GM21576 (cell line): Measurements from ENCODE around the gene MFSD6.

Experiments used
- ATAC-seq: cut with Tn5 transposase; IDR thresholded peaks from one replicate; pipeline ENCODE4 v1.9.1; 2021; ENCODE audit warnings: mild to moderate bottlenecking, moderate library complexity; ENCODE audit not compliant: unreplicated experiment

MFSD6 gene

DNA sequence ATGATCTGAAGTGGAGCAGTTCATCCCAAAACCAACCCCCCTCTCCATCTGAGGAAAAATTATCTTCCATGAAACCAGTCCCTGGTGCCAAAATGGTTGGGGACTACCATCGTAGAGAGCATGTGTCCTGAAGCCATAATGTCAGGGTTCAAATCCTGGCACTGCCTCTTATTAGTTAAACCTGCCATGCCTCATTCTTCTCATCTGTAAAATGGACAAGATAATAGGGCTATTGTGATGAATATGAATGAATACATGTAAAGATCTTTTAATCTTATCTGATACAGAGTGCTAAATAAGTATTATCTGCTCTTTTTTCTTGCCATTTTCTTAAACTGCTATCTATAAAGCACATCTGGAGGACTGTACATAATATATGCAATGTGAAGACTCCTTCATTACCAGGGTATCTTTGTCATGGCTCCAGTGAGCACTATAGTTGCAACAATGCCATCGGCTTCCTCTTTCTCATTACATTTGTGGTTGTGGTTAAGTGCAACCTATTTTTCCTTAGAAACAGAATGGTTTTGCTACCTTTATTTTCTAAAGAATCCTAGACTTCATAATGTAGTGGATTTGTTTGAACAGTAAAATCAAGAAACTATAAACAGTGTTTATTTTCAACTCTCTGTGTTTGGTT, 27.0 kb downstream of the MFSD6 start:
- no peak for ATAC-seq

DNA sequence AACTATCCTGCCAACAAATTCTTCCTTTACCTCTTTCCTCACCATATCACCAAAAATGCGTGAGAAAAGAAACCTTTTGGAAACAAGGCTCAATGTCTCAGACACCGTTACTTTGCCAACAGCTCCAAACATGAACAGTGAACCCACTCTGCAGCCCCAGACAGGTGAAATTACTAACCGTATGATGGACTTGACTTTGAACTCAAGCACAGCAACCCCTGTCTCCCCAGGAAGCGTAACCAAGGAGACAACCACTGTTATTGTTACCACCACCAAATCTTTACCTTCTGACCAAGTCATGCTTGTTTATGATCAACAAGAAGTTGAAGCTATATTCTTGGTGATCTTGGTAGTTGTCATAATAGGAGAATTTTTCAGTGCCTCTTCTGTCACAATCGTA, 28.4 kb downstream of the MFSD6 start:
- no peak for ATAC-seq

DNA sequence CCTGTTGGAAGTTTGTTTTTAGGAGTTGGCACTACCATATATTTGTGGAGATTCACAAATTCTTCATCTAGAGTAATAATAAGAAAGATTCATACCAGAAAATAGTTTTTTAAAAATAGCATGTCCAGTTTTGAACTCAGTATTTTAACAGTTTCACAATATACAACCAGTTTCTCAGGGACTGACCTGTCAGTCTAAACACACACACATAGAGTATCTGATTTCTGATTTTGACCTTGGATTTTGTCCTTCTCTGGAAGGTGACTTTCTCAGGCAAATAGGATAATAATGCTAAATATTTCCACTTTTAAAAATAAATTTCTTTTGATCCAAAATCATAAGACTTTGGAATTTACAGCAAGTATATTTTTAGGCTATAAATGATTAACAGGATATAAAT, 32.0 kb downstream of the MFSD6 start:
- ATAC-seq, result no peak

DNA sequence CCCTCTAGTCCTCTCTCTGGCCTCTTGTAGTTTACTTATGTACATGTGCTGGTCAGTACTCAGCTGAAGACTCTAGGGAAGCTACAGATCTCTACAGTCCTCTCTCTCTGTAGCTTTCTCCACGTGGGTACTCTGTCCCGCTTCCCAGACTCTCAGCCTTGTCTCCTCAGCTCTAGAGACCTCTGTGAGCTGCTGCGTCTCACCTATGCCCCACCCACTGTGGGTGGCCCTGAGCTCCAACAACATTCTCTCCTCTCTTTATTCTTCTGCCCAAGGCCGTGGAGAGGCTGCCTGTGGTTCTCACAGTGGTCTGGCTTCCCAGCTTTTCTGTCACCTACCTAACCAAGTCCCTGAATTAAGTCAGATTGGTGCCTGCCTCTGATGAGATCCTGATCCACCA, 33.4 kb downstream of the MFSD6 start:
- no peak for ATAC-seq

DNA sequence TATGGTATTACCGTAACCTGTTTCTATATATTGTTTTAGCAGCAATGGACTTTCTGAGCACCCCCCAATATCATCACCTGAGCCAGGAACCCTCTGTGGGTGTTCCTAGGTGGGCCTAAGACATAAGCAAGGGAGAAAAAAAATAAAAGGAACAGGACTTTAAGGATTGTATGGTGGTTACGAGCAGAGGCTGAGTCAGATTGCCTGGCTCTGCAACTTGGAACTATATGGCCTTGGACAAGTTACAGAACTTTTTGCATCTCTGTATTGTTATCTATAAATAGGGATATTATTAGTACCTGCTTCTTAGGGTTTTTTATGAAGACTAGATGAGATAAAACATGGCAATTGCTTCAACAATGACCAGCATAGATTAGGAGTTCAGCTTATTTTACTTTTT, 34.9 kb downstream of the MFSD6 start:
- no peak for ATAC-seq

DNA sequence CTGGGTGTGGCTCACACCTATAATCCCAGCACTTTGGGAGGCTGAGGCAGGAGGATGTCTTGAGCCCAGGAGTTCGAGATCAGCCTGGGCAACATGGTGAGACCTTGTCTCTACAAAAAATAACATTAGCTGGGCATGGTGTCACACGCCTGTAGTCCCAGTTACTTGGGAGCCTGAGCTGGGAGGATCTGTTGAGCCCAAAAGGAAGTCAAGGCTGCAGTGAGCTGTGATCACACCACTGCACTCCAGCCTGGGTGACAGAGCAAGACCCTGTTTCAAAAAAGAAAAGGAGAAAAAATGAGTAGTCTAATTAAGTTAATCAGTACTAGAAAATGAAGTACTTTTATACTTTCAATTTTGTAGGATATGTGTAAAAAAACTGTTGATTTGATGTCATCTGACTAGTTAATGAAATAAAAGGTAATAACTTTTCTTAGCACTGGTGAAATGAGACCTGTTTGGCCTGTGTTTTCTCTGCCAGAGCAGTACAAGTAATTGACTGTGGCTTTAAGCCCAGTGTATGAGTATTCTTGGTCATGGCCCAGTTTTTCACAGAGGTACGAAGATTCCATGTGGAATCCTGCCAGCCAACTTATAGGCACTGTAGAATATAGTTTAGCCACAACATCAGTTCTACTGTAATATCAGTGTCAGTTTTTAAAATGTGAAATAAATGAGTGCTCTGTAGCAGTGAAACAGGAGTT, 35.8 kb downstream of the MFSD6 start:
- ATAC-seq, result no peak

DNA sequence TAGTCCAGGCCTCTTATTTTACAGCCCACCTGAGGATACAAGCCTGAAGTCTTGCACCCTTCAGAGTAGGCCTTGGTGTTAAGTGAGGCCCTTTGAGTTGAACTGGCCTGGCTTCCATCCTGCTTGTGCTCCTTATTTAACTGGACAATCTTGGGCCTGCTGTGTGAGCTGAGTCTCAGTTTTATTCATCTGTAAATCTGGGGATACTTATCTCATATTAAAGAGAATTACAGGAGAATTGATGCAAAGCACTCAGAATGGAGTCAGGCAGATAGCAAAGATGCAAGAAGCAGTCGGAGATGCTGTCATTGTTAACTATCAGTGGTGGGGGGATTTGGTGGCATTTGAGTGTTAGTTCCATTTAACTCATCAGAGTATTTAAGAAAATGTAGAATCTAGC, 36.8 kb downstream of the MFSD6 start:
- no peak for ATAC-seq

DNA sequence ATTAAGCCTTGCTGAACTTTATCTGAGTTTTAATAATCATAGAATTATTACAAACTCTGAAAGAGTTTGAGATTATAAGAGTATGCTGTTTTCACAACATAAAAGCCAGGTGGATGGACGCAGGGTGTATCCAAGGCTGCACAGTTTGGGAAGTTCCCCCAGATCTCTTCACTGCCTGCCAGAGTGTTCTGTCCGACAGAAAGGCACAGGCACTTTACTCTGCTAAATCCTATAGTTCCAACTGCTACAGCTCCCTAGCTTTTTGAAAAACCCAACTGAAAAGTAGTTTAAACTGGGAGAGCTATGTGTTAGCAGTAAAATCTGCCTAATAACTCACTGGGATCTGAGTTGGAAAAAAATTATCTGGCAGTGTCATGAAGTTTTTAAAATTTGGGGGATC, 38.0 kb downstream of the MFSD6 start:
- ATAC-seq, result no peak

DNA sequence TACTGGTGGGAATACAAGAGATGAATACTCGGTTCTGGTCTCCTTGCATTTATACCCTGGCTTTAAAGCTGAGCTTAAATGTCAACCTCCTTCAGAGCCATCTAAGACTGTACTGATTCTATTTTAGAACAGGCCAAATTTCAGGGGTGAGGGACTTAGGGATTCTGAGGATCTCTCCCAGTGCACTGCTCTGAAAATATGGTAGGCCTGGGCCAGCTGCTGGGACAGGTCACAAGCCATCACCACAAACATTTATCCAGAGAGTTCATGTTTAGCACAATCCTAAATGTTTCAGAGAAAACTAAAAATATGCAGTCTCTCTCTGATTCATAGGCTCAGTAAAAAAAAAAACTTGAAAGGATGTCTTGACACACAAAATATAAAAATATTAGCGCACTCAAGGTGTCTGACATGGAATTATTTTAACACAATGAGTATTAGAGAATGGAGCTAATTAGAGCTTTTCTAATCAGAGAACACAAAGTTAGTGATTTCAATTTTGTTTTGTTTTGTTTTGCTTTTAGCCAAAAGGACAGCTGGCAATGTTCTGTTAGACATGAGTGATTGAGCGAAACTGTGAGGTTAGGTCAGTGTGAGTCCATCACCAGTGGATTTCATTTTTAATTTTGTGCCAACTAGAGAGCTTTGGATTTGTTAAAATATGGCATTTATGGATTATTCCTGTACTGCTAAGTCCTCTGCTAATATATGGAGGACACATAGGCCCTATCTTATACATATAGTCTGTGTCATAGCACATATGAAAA, 38.8 kb downstream of the MFSD6 start:
- no peak for ATAC-seq

DNA sequence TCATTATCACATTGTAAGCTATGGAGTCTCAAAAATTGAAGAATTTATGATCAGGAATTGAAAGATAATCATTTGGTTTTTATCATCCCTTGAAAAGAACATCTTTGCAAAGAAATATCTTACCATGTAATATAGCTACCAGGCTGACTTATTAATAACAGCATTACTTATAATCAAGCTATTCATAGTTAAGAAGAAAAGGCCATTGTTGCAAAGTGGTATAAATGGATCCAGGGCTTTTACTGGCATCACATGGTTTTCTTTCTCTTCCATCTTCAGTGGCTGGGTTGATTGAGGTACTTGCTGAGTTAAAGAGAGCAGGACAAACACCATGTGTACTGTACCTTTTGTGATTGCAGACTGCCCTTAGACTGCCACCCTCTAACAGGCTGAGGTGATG, 39.6 kb downstream of the MFSD6 start:
- ATAC-seq, result no peak

DNA sequence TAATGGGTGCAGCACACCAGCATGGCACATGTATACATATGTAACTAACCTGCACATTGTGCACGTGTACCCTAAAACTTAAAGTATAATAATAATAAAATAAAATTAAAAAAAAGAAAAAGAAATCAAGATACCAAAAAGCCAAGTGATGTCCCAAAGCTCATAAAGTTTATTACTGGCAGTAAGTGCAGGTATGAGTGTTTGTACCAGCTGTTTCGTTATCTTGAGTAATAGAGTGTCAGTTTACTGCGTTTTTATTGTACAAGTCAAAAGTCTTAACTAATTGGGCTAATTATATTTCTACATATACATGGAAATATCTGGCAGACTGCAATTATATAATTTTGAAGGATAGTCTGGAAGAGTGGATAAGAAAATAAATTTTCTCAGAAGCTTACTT, 41.8 kb downstream of the MFSD6 start:
- ATAC-seq, result no peak

DNA sequence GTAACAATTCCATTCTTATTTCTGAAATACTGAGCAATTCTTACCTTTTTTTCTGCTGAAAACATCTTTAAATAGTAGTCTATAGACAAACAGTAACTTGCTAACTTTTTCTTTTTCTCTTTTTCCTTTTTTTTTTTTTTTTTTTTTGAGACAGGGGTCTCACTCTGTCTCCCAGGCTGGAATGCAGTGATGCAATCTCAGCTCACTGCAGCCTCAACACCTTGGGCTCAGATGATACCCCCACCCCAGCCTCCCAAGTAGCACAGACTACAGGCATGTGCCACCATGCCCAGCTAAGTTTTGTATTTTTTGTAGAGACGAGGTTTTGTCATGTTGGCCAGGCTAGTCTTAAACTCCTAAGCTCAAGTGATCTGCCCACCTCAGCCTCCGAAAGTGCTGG, 42.2 kb downstream of the MFSD6 start:
- ATAC-seq, result no peak

DNA sequence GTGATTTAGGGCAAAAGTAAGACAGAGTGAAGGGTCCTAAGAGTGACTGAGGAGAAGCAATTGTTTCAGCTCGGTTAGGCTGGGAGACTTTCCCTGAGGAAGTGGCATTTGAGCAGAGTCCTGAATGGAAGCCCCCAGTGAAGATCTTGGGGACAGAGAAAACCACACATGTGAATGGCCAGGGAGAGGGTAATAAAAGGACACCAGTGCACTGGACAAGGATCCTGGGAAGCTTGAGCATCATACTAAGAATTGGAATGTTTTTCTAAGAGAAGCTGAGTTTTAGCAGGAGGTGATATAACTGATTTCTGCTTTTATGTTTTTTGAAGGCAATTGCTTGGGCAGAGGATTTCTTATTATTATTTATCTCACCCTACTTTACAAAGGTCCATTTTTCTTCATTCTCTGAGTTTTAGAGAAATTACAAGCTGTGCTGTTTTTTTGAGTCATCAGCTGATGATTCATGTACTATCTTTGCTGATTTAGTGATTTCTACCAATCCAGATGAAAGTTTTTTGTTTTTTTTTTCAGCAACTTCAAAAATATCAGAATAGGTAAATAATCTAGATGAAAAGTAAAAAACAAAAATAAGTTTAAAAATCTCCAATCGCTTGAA, 43.5 kb downstream of the MFSD6 start:
- no peak for ATAC-seq

DNA sequence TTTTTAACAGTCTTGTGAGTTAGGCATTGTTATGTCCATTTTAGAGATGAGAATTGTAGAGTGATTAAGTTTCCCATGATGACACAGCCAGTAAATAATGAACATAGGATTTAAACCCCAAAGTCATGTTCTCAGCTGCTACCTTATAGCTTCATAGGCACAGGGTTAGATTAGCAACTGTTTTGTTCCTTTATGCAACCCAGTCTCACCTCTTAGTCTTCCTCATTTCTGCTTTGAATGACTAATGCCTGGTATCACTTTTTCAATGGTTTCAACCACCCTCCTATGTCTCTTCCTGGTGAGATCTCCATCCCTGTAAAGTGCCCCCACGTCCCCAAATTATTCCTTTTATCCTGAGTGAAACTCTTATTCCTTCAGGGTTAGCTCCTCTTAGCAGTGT, 44.3 kb downstream of the MFSD6 start:
- ATAC-seq, result no peak

DNA sequence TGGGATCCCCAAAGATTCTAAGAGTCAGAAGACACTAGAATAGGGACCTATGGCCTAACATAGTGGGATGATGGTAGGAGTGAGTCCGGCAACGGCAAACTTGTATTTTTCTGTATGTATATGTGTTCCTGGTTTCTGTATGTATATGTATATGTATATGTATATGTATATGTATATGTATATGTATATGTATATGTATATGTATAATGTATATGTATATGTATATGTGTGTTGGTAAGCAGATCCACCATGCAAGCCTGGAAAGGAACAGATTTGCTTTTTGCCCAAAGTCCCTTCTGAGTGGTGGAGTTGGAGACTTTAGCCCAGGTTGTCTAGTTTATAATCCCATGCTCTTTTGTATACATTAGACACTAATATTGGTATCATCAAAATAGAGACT, 46.6 kb downstream of the MFSD6 start:
- no peak for ATAC-seq

DNA sequence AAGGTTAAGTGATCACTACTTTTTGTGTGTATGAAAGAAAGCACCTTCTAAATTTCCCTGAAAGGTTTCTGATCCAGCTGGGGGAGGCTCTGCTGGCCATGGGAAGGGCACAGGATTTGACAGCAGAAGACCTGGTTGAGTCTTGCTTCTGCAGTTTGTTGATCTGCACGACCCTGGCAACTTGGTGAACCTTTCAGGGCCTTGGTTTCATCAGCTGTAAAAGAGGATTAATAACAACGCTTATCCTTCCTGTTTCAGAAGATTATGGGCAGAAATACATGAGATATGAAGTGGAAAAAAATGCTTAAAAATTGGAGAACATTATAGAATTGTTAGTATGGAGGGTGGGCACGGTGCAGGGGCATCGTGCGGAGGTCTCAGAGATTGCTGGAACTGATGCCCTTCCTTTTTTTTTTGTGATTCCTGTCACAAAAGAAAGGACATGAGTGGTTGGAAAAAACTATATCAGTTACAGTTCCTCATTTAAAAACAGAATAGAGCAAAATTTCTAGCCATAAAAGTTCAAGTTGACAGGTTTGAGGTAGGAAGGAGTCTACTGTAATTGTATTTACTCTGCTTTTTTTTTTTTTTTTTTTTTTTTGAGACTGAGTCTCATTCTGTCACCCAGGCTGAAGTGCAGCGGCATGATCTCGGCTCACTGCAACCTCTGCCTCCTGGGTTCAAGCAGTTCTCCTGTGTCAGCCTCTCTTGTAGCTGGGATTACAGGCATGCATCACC, 47.4 kb downstream of the MFSD6 start:
- no peak for ATAC-seq

DNA sequence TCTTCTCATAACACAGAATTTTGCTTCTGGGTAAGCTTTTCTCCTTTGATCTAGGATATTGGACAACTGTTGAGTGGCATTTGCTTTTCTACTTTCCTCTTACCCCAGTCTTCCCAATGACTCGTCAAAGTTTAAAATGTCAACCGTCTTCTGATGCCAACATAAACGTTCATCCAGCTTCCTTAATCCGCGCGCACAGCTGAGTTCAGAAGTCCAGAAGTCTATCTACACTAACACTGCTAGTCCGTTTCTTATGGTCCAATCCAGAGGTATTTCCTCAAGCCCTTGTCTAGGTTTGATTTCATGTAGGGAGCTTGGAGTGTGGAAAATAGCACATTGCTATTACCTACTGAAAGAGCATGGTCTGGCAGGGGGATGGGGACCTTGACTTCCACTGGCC, 48.7 kb downstream of the MFSD6 start:
- no peak for ATAC-seq

DNA sequence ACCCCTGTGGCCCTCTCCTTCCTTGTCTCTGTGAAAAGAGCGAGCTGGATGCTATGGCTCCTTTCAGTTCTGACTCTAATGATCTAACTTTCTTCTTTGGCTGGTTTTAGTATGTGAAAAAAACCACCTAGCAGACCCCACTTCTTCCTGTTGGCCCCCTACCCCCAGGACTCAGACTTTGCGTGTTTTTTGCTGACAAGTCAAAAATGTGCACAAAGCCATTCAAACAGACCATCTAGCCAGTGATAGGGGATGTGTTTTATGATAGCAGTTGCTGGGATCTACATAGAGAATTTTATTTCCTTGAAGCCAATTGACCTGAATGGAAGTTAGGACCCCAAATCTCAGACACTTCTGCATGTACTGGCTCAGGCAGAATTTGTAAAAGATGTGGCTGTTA, 49.1 kb downstream of the MFSD6 start:
- no peak for ATAC-seq

DNA sequence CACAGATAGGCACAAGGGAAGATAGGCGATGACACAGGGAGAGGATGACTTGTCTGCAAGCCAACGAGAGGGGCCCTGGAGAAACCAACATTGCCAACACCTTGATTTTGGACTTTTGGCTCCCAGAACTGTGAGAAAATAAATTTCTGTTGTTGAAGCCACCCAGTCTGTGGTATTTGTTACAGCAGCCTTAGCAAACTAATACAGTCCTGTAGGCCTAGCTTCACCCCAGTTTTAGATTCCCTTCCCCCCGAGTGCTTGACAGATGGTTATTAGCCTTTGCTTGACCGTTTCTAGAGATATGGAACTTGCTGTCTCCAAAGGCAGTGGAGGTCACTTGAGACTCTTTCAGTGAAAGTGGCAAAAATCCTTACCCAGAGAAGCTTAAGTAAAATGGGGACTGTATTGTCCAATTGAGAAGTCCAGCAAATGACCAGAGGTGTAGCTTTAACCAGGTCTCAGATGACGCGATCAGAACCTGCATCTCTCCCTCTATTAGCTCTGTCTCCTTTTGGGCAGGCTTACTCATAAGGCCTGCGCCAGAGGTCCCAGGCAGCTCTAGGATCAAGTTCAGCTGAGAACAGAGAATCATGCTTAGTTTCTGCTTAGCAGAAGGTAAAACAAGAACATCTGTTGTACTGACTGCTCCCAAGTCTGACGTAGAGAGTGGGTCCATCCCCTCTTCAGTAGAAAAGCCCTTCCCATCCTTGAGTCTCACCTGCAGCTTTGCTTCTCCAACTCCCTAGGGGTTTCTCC, 50.4 kb downstream of the MFSD6 start:
- no peak for ATAC-seq

DNA sequence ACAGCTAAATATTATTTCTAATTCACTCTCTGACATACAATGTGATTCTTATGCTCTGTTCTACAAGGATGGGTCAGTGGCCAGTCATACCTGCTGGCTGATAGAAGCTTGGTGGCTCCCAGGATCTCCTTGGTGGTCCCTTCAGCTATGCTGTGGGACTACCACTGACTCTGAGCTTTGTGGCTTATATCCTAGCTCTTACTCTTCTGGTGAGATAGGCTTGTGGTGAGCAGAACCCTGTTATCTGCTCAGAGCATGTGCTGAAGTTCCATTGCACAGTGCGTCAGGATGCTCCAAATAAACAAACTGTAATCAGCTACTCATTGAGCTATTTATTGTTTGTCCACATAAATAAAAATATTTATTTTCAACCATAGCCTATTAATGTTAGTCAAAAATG, 51.7 kb downstream of the MFSD6 start:
- no peak for ATAC-seq
